RKO (cell line): Measurements from ENCODE around the gene BIN1.
"Not testable (repeated sequence)": the region's sequence is repeated elsewhere in the genome, so short reads cannot be mapped to it uniquely, and the experiment has no call there.

Source experiments
- DNase-seq: peaks from one replicate; pipeline ENCODE4 v3.0.0-alpha.2; 2016; ENCODE audit warnings: low spot score

The BIN1 gene

DNA sequence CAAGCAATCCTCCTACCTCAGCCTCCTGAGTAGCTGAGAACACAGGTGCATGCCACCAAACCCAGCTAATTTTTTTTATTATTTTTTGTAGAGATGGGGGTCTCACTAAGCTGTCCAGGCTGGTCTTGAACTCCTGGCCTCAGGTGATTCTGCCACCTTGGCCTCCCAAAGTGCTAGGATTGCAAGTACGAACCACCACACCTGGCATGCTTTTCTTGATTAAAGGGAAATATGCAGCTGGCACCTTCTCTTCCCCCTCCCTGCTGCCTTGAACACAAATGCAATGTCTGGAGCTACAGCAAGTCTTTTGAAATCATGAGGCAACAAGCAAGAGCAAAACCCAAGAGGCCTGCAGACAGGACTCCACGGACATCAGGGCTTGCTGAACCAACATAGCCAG is 26.8 kb upstream of the BIN1 start:
- DNase-seq, result no peak

DNA sequence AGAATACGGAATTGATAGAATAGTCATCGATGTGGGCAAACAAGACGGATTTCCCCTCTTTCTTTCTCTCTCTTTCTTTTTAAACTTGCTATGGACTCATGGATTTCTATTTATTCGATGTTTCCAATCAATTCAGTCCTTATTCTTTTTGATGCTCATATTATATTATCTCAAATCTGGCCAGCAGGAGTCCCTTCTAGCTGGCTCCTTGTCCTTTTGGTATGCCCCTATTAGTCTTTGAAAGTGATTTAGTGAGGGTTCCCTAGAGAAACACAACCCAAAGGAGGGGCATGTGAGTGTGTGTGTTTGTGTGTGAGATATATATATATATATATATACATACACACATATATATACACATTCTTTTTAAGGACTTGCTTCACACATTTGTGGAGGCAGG is 23.5 kb upstream of the BIN1 start:
- no peak for DNase-seq

DNA sequence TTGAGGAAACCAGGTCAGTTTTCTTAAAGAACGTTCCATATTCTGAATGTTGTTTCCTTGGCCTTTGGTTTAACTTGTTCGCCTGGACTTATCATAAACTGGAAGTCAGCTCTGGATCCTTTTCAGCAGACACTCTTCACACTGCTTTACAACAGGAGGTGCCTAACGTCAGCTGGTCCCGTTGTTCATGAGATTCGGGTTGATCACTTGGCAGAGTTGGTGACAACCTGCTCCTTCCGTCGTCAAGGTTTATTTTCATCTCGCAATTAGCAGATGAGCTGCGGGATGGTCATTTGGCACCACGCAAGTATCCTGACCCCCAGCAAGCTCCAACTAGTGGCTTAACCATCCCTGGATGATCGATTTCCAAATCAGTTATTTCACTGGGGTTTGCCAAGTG is 23.0 kb upstream of the BIN1 start:
- DNase-seq, result no peak

DNA sequence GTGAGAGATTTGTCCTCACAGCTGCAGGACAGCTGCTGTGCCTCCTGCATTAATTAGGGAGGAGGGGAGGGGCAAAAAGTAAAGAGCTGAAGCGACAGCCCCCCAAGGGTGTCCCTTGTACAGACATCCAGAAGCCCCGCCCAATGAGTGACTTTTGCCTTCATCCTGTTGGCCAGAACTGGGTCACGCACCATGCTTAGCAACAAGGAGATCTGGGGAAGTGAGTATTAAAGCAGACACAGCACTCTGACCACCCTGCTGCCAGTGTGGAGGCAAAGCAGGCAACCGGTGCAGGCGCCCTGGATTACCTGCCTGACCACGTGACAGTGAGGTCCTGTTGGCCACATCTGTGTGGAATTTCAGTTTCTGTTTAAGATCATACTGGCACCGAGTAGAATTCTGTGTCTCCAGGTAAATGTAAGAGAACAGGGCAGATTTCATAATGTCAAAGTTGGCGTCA is 21.5 kb upstream of the BIN1 start:
- DNase-seq, result no peak

DNA sequence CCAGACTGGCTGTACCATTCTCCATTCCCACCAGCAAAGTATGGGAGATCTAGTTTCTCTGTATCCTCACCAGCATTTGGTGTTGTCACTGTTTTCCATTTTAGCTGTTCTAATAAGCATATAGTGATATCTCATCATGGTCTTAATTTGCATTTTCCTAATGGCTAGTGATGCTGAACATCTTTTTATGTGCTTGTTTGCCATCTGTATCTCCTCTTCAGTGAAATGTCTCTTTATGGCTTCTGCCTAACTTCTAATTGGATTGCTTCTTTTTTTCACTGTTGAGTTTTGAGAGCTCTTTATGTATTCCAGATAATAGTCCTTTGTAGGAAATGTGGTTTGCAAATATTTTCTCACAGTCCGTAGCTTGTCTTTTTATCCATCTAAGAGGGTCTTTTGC is 18.9 kb upstream of the BIN1 start:
- no peak for DNase-seq

DNA sequence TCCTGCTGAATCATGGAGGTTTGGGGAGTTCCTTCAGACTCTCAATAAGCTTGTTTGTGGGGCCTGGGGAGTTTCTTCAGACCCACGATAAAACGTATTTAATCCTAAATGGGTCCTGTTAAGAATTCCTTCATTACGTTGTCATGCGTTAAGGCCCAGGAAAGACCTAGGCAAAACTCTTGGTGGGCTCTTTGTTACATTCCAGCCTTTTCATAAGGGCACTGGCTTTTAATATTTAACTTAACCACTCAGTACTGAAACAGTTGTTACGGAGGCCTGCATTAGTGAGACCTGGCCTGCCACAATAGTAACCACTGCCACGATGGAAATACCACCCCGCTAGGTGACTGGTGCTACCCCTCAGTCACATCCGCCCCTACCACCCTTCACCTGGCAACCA is 17.5 kb upstream of the BIN1 start:
- DNase-seq, result no peak

DNA sequence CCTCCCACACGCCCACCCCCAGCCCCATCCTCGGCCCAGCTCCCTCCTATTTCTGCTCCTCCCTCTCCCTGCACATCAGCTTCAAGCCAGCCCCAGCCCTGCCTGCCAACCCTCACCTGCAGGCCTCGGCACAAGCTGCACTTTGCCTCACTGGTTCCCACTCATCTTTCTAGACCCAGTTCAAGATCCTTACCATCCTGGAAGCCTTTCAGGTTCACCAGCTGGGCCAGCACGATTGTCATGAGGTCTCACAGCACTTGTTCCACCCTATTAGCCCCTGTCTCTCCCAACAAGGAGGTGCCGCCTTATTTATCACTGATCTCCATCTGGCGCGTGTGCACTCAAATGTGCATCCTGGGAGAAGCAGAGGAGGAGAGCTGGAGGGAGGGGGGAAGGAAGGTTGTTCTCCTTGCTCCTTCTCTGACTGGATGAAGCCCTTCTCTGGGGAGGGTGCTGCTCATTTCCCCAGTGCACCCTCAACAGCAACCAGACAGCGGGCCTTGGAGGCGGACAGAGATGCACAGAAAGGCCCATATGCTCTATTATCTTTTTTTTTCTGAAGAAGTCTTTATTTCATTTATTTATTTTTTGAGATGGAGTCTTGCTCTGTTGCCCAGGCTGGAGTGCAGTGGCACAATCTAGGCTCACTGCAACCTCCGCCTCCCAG is 15.5 kb upstream of the BIN1 start:
- no peak for DNase-seq

DNA sequence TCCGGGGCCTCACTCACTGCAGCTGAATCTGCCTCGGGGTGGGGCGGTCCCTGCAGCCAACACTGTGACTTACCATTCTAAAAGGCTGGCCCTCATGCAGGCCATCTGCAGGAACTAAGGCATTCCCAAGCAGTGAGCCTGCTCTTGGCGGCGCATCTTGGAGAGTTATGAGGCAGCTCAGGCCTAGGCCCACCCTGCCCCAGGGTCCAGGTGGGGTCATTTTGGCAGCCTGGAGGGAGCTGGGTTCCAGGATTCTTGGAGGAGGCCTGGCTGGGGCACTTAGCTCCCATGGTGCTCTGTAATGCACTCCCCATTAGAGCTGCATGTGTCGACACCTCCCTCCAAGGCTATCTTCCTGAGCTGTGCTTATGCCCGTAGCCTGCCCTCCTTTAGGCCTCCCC is 14.8 kb upstream of the BIN1 start:
- DNase-seq, result no peak

DNA sequence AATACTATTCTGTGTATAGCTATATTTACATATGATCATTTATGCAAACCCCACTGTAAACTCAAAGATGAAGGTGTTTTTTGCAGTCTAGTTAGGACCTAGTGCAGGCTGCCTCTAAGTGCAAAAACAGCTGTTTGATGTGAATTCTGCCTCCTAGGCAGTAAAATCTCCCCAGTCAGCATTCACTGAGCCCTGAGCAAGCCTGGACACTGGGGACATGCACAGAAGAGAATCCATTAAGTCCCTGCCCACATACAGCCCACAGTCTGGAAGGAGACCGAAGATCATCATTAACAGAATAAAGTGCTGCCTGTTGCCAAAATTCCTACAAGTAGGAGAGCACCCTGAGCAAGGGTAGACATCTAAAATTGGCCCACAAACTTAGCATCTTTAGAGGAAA is 14.4 kb upstream of the BIN1 start:
- no peak for DNase-seq

DNA sequence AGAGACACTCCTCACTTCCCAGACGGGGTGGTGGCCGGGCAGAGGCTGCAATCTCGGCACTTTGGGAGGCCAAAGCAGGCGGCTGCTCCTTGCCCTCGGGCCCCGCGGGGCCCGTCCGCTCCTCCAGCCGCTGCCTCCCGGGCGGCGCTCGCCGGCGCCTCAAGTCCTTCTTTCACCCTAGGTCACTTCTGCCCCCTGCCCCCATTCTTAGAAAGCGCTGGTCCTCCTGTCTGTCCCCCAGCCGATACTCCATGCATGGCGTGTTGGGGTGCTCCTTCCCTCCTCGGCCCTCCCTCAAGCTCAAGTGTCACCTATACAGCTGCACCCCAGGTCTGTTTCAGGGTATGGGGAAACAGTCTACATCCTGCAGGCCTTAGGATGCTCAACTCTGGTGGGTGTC is 13.5 kb upstream of the BIN1 start:
- not testable (repeated sequence) for DNase-seq

DNA sequence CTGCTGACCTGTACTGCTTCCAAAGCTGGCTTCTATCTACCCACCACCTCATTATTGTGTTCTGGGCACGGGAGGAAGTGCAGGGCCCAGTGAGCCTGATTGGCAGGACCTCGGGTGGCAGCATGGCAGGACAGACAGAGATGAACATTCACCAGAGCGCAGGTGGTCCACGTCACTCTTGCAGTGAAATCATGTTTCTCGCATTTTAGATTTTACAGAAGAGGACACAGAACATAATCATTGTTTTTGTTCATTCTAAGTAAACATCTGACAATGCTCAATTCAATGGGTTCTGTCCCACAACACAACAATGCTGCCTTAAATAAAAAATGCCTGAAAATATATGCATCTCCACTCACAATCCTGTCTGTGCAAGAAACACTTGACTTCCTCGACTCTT is 11.5 kb upstream of the BIN1 start:
- no peak for DNase-seq

DNA sequence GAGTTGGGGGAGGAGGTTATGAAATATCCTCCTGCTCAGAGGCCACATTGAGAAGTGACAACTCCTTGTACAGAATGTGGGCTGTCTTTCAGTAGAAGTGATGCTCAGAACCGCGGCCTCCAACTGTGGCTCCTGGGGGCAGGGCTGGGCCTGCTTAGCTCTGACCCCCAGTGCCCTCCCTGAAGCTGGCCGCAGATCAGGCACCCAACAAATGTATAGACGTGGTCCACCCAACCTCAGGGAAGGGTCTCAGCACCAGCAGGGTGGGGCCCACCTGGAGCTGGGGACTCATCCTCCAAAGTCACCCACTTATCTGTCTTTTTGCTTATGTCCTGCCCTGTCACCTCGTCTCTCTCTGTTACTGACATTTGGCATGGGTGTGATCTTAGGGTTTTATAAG is 11.1 kb upstream of the BIN1 start:
- DNase-seq, result no peak

DNA sequence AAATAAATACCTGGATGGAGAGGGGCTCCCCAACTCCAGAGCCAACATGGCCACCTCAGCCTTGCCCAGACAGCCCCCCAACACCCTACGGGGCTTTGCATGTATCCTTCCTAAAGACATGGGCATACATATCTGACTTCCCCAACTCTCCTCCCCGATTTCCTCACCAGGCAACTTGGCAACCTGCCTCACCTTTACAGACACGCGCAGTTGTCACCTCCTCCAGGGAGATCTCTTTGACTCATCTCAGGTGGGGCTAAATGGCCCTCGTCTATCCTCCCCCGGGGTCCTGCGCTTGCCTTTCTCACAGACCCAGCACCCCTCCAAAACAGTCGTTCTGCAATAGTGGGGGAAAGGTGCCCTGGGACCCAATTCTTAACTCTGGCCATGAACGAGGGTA is 10.6 kb upstream of the BIN1 start:
- DNase-seq, result no peak

DNA sequence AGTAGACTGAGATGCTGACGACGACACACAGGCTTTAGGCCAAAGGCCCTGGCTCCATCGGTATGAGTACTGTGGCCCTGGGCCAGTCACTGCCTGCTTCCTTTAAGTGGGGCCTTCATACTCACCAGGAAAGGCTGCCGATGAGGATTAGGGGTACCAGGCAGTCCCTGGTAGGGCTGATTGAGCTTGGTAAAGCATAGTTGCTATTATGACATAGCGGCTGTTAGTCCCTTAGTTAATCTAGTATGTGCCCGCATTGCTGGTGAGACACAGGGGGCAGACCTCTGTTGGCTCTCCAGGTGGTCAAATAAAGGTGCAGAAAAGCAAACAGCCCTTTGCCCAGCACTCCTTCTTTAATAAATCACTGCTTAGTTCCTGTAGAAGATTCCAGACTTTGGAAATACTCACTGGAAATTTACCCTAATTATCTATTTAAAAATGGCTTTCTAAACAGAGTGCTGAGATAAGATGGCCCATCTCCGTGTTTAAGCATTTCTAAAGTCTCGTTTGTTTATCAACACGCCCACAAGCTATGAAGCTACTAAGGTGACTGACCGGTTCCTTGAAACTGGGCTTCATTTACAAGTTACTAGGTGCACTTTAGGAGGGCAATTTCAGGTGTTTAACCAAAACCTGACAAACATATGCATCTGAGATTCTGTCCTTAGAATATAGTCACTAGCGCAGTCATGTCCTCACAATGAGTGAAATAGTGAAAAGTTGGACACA is 8.7 kb upstream of the BIN1 start:
- DNase-seq, result no peak

DNA sequence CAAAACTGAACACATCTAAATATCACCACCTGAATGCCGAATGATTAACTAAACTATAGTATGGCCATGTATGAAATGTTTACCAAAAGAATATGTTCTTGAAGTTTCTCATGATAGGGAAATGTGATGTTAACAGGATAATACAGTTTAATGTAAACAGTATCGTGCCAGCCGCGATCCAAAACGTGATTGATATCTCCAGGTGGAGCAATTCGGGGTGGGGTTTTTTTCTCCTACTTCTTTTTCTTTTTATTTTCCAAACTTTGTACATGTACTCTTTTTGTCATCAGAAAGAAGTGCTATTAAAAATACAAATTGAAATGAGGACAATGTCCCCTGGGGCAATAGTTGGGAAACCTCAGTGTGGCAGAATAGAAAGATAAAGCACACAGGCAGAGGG is 4.0 kb upstream of the BIN1 start:
- DNase-seq, result no peak

DNA sequence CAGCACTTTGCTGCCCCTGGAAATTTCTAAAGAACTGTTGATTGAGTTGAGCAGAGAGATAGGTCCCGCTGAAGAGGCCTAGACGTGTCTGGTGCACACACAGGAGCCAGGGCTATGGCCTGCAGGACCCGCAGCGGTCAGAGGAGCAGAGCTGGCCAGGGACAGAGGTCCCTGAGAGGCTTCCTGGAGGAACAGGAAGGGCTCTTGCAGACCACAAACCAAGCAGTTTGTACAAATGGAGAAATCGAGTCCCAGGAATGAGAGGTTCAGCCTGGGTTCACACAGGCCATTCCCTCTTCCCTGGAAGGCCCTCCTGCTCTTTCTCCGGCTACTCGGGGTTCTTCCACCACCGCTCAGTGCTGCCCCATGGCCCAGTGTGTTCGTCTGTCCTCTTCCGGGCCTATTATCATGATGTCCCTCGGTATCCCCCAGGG is 1.2 kb upstream of the BIN1 start:
- no peak for DNase-seq

DNA sequence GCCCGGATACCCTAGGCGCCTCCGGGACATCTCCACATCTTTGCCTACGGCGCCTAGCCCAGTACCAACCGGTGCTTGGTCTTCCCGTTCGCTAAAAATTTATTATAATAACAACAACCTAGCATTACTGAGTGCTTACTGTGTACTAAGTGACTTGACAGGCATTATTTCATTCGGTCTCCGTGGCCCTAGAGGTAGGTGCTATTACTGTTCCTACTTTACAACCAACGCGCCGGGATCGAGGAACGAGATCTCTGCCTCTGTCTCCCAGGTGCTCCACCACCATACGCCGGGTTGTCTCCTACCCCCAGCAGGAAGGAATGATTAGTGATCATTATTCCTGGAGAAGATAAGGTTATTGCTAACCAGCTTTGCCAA is 657 bp upstream of the BIN1 start:
- DNase-seq, result peak; percentile 46

DNA sequence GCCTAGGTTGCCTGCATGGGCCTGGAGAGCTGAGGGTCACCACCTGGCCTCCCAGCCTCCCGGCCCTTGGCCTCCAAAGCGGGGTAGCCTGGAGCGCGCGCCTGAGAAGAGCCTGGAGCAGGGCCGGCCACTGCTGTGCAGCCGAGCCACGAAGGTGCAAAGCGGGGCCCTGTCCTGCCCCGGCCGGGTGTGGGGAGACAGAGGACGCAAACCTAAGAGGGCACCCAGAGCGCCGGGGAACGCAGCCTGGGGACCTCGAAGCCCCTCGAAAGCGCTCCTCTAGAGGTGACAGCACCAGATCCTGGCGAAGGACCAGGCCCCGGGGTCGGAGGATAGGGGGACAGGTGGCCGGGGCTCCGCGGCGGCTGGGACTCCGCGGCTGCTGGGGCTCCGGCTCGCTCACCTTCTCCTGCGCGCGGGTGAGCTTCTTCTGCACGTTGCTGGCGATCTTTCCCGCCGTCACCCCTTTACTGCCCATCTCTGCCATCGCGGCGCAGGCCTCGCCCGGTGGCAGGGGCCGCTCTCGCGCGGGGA is 430 bp downstream of the BIN1 start:
- peak; percentile 33 for DNase-seq

DNA sequence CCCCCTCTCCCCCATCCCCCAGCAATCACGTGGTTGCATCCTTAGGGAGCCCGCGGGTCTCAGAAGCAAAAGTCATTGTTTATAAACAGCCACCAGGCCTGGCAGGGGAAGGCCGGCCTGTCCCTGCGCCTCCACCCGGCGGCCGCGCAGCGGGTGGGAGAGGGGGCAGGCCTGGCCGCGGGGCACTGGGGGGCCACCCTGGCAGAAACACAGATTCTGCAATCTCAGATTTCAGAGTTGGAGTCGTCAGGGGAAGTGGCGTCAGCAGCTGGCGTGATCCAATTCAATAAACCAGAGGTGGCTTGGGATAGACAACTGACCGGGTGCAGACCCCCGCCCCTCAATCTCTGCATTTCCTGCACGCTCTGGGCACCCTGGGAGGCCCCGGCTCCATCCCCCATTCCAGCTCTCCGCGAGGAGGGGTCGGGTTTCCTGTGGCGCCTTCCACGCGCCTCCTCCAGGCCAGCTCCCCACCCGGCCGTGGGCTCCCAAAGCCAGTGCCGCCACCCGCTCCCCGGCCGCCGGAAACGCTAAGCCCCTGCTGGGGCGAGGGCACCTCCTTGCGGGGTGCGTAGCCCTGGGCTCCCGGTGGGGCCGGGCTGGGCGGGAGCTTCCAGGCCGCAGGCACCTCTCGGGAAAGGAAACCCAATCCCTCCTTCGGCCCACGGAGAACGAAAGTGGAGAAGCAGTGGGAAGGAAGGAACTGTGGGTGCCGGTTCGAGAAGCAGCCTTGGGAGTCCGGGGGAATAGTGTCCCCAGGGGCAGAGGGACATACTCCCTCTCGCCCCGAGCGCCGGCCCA is 1.1 kb downstream of the BIN1 start:
- peak; percentile 47 for DNase-seq

DNA sequence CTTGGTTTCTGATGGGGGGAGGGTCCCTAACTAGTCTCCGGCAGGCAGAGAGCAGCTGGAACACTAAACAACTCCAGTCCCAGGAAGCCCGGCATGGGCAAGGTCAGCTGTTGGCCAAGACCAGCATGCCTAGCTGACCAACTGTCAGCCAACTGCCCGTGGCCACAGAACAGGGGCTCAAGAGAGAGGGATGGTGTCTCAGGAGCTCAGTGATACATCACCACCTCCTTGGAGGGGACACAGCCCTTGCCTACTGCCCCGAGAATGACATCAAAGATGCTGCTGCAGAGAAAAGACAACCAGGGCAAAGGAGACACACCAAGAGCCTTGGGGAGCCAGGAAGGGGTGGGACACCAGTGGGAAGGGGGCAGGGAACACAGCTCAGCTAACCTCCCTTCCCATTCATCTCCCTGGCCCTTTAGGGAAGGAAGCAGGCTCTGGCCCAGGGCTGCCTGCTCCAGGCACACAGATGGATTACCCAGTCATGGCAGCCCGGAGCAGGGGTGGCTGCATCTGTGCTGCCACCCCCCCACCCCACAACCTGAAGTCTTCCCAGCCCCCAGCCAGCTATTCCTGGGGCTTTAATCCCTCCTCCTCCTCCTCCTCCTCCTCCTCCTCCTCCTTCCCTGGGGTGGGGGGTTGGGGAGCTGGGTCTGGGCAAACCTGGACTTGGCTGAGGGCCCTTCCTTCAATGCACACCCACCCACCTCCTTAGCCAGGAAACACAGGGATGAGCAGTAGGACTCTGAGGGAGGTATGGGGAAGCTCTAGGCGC is 1.9 kb downstream of the BIN1 start:
- DNase-seq, result peak; percentile 6

DNA sequence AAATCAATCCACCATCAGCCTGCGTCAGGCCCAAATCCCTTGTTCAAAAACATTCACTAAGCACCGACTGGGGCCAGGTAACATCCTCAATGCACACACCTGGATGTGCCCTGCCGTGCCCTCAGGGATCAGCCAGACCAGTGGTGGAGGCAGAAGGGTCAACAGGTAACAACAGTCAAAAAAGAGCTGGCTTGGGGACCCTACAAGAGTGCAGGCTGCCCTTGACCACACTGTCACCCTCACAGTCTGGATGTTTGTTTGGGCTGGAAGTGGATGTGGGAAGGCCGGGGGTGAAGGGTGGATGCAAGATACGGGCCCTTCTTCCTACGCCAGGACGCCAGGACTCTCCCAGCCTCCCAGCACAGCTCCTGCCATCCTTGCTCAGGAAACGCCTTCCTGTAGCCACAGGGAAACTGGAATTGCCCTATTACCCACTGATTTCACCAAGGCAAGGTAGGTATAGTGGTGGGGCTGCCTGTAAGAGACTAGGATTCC is 2.7 kb downstream of the BIN1 start:
- DNase-seq, result no peak
